Smooth muscle cell (in vitro differentiated cells): ENCODE results near the gene DLGAP4. TPM values are rescaled to one million over a fixed set of nuclear protein-coding genes. Genes with fewer than 3 reads are reported as not detected.

Experiments used
- DNase-seq: peaks from one replicate; lab custom pipeline; 2025; ENCODE audit not compliant: unreplicated experiment; lab: John Stamatoyannopoulos, UW
- H2AFZ ChIP-seq: fragments of 200-600 bp; sonication (generic); 2 replicates; pipeline ENCODE4 v1.6.0; 2016; ENCODE audit warnings: antibody characterized with exemption, low read depth, mild to moderate bottlenecking
- H3F3A ChIP-seq: fragments of 200-600 bp; sonication (generic); 2 replicates; pipeline ENCODE4 v1.6.0; 2017; ENCODE audit warnings: antibody characterized with exemption, low read depth
- H3K27ac ChIP-seq: fragments of 200-600 bp; sonication (generic); 2 replicates; pipeline ENCODE4 v1.5.1; 2016; ENCODE audit warnings: low read depth, mild to moderate bottlenecking
- H3K27me3 ChIP-seq: fragments of 200-600 bp; sonication (generic); 2 replicates; pipeline ENCODE4 v1.6.1; 2016; ENCODE audit warnings: low read depth, mild to moderate bottlenecking
- H3K36me3 ChIP-seq: fragments of 200-600 bp; sonication (generic); 2 replicates; pipeline ENCODE4 v1.5.1; 2016; ENCODE audit warnings: low read depth
- H3K4me1 ChIP-seq: fragments of 200-600 bp; sonication (generic); 2 replicates; pipeline ENCODE4 v1.5.1; 2016; ENCODE audit warnings: low read depth
- H3K4me2 ChIP-seq: fragments of 200-600 bp; sonication (generic); 2 replicates; pipeline ENCODE4 v1.6.0; 2016; ENCODE audit warnings: mild to moderate bottlenecking
- H3K4me3 ChIP-seq: fragments of 200-600 bp; sonication (generic); 2 replicates; pipeline ENCODE4 v1.5.1; 2016; ENCODE audit warnings: mild to moderate bottlenecking
- H3K79me2 ChIP-seq: fragments of 200-600 bp; sonication (generic); 2 replicates; pipeline ENCODE4 v1.6.0; 2016; ENCODE audit warnings: low read depth, mild to moderate bottlenecking
- H3K9ac ChIP-seq: fragments of 200-600 bp; sonication (generic); 2 replicates; pipeline ENCODE4 v1.6.0; 2016; ENCODE audit warnings: low read depth
- H3K9me3 ChIP-seq: fragments of 200-600 bp; sonication (generic); replicated peaks from 2 replicates; pipeline ENCODE4 v1.5.1; 2016; ENCODE audit warnings: low read depth
- H4K20me1 ChIP-seq: fragments of 200-600 bp; sonication (generic); 2 replicates; pipeline ENCODE4 v1.6.0; 2016; ENCODE audit warnings: low read depth
- WGBS: methylation state at CpG from one replicate; pipeline ENCODE4 v1.1.7; 2016; ENCODE audit warnings: low lambda C conversion rate; 5-methylcytosine and 5-hydroxymethylcytosine counted together
- polyA plus RNA-seq: library from polyadenylated mRNA; unstranded; fragments of >200 nt; fragmentation: Nextera tagmentation; extraction: Ambion mirVana; gene quantifications from 2 replicates; pipeline ENCODE4 v1.2.1, GENCODE V29; 2016
- total RNA-seq: library from RNA; depleted of rRNA; stranded (reverse); fragments of >200 nt; gene quantifications from 2 replicates; pipeline ENCODE4 v1.2.3, GENCODE V29; 2014
- TF ChIP-seq, protein P1 (sequence below): fragments of 200-600 bp; sonication (generic); IDR thresholded peaks from 2 replicates; pipeline ENCODE4 v1.5.1; 2017; ENCODE audit warnings: borderline replicate concordance, mild to moderate bottlenecking, antibody characterized with exemption; ENCODE audit not compliant: insufficient read depth, poor library complexity, severe bottlenecking

The DLGAP4 gene
- total and polyA plus RNA-seq, 2 experiments from 2014 or later, result 86.8 to 102 TPM

DNA sequence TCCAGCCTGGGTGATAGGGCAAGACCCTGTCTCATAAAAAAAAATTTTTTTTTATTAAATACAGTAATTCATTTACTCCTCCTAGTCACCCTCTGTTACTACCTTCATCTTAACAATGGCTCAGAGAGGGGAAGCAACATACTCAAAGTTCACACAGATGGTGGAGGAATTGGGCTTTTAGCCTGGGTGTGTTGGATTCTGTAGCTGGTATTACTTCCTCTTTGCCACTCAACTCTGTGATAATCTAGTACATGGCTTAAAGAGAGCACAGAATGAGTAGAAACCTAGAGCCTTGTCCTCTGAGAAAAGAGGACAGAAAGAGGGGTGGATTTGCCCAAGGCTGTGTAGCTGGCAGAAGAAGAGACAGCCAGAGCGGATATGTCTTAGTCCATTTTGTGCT, 96.6 kb downstream of the DLGAP4 start:
- WGBS, result 92% methylated on average over 1 of the region's 1 CpG
- Histone ChIP-seq H3K4me2 (no peak overlapping the region), H3K79me2 (no peaks in the 10 kb centered on the region), H3K9ac (no peak overlapping the region), H2AFZ (no peak overlapping the region), H3F3A (no peaks in the 10 kb centered on the region), H3K36me3 (no peaks in the 10 kb centered on the region), H4K20me1 (no peaks in the 10 kb centered on the region), H3K27me3 (peaks cover 6% of the 10 kb centered on the region), H3K27ac (no peak overlapping the region), H3K4me3 (no peak overlapping the region), H3K9me3 (no peaks in the 10 kb centered on the region), H3K4me1 (no peaks in the 10 kb centered on the region)
- DNase-seq, result no peak
- TF ChIP-seq, protein P1, sequence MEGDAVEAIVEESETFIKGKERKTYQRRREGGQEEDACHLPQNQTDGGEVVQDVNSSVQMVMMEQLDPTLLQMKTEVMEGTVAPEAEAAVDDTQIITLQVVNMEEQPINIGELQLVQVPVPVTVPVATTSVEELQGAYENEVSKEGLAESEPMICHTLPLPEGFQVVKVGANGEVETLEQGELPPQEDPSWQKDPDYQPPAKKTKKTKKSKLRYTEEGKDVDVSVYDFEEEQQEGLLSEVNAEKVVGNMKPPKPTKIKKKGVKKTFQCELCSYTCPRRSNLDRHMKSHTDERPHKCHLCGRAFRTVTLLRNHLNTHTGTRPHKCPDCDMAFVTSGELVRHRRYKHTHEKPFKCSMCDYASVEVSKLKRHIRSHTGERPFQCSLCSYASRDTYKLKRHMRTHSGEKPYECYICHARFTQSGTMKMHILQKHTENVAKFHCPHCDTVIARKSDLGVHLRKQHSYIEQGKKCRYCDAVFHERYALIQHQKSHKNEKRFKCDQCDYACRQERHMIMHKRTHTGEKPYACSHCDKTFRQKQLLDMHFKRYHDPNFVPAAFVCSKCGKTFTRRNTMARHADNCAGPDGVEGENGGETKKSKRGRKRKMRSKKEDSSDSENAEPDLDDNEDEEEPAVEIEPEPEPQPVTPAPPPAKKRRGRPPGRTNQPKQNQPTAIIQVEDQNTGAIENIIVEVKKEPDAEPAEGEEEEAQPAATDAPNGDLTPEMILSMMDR, result no peak

DNA sequence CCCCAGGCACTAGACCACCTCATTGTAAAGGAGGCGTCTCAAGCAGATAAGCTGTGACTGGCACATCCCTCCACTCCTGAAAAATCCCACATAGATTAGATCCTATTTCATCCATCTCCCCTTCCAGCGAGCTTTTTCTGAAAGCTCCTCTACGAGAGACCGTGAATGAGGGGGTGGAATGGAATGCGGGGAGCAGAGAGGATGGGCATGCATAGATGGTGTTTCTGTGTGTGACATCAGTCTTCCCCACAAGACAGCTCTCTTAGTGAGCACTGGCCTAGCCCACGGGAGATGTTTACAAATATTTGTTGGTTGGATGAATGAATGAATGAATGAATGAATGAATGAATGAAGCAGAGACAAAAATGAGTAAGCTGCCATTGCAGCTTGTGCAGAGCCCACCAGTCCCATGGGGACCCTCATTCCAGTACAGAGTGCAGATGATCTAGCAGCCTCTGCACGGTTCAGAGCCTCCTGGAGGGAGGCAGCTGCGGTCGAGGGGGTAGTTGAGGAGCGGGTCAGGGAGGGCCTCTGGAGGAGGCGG, 98.4 kb downstream of the DLGAP4 start:
- Histone ChIP-seq H3K9ac (no peak overlapping the region), H4K20me1 (no peaks in the 10 kb centered on the region), H3K4me1 (no peaks in the 10 kb centered on the region), H3K4me2 (no peak overlapping the region), H3K36me3 (no peaks in the 10 kb centered on the region), H2AFZ (no peak overlapping the region), H3K4me3 (no peak overlapping the region), H3K27ac (no peak overlapping the region), H3K79me2 (no peaks in the 10 kb centered on the region), H3F3A (no peaks in the 10 kb centered on the region), H3K9me3 (no peaks in the 10 kb centered on the region), H3K27me3 (peaks cover 6% of the 10 kb centered on the region)
- DNase-seq, result no peak
- WGBS, result 83% methylated on average over 11 of the region's 11 CpGs
- TF ChIP-seq, protein P1, result no peak

DNA sequence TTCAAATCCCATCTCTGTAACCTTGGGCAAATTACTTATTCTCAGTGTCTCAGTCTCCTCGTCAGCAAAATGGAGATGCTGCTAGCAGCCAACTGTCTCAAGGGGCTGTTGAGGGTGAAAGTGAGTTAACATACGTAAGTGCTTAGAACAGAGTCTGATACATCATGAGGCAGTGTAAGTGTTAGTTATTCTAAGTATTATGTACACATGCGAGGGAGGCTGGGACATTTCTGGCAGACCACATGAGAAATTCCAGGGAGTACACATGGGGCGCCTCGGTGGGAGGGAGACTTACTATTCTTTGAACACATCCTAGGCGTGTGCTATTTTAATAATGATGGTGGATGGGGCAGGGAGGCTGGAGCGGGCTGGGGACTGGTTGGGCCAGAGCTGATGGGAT, 99.1 kb downstream of the DLGAP4 start:
- no peak overlapping the region for H3K9ac ChIP-seq
- 89% methylated on average over 7 of the region's 7 CpGs for WGBS
- no peaks in the 10 kb centered on the region for H3F3A ChIP-seq
- no peak overlapping the region for H3K27ac ChIP-seq
- no peak overlapping the region for H3K4me2 ChIP-seq
- H2AFZ ChIP-seq, result no peak overlapping the region
- H3K4me3 ChIP-seq, result no peak overlapping the region
- TF ChIP-seq, protein P1, result no peak
- peaks cover 6% of the 10 kb centered on the region for H3K27me3 ChIP-seq
- H3K9me3 ChIP-seq, result no peaks in the 10 kb centered on the region
- H3K79me2 ChIP-seq, result no peaks in the 10 kb centered on the region
- H4K20me1 ChIP-seq, result no peaks in the 10 kb centered on the region
- H3K36me3 ChIP-seq, result no peaks in the 10 kb centered on the region
- H3K4me1 ChIP-seq, result no peaks in the 10 kb centered on the region
- DNase-seq, result no peak

DNA sequence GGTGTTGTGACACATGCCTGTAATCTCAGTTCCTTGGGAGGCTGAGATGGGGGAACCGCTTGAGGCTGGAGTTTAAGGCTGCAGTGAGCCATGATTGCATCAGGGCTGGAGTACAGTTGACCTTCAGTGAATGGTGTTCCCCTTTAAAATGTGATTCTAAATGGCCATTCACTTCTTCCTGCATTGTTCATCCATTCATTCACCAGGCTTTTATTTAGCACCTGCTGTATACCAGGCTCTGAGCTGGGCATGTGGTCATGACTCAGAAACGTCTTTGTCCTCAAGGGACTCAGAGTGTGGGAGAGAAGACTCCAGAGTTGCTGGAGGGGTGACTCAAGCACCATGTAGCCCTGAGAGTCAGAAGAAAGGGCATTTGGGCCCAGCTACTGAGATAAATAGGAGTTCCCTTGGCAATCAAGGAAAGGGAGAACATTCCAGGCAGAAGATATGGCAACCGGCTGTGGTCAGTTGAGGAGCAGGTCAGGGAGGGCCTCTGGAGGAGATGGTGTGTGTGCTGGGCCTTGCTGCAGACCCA, 101.1 kb downstream of the DLGAP4 start:
- Histone ChIP-seq H2AFZ (no peak overlapping the region), H3K9me3 (no peaks in the 10 kb centered on the region), H3K4me2 (no peak overlapping the region), H4K20me1 (no peaks in the 10 kb centered on the region), H3K36me3 (no peaks in the 10 kb centered on the region), H3K4me3 (no peak overlapping the region), H3K79me2 (no peaks in the 10 kb centered on the region), H3K4me1 (no peaks in the 10 kb centered on the region), H3K9ac (no peak overlapping the region), H3K27me3 (peaks cover 10% of the 10 kb centered on the region), H3F3A (no peaks in the 10 kb centered on the region), H3K27ac (no peak overlapping the region)
- TF ChIP-seq, protein P1, result no peak
- 81% methylated on average over 3 of the region's 3 CpGs for WGBS
- DNase-seq, result no peak
